Type B pancreatic cell (in vitro differentiated cells): Measurements from ENCODE around the gene GPR158. TPM values are rescaled to one million over a fixed set of nuclear protein-coding genes. Genes with fewer than 3 reads are reported as not detected.

Experiments
- DNase-seq: peaks from one replicate; pipeline ENCODE4 v3.0.0; 2021; ENCODE audit warnings: mixed read lengths; ENCODE audit not compliant: unreplicated experiment; ENCODE audit errors: extremely low spot score
- H3K27ac Mint-ChIP-seq: 2 replicates; pipeline ENCODE4 v1.8.0; 2021; ENCODE audit warnings: mild to moderate bottlenecking, mixed read lengths
- H3K27me3 Mint-ChIP-seq: 2 replicates; pipeline ENCODE4 v1.8.0; 2021; ENCODE audit warnings: mixed read lengths
- H3K36me3 Mint-ChIP-seq: 2 replicates; pipeline ENCODE4 v1.8.0; 2021; ENCODE audit warnings: mixed read lengths
- H3K4me1 Mint-ChIP-seq: one replicate; pipeline ENCODE4 v1.8.0; 2021; ENCODE audit warnings: mixed read lengths; ENCODE audit not compliant: unreplicated experiment
- H3K4me3 Mint-ChIP-seq: 2 replicates; pipeline ENCODE4 v1.8.0; 2021; ENCODE audit warnings: mild to moderate bottlenecking, mixed read lengths
- H3K9me3 Mint-ChIP-seq: 2 replicates; pipeline ENCODE4 v1.8.0; 2021; ENCODE audit warnings: mixed read lengths
- total RNA-seq: library from RNA; stranded (reverse); gene quantifications from 2 replicates; pipeline ENCODE4 v1.2.1, GENCODE V29; 2021; ENCODE audit warnings: low replicate concordance
- TF ChIP-seq, protein P1 (sequence below): fragments of 200-600 bp; sonication (generic); conservative IDR thresholded peaks from 2 replicates; pipeline ENCODE4 v1.5.0; 2021; ENCODE audit warnings: antibody characterized with exemption, mild to moderate bottlenecking

The GPR158 gene
- total RNA-seq, 1 donor from 2014 or later: 3.6 TPM

DNA sequence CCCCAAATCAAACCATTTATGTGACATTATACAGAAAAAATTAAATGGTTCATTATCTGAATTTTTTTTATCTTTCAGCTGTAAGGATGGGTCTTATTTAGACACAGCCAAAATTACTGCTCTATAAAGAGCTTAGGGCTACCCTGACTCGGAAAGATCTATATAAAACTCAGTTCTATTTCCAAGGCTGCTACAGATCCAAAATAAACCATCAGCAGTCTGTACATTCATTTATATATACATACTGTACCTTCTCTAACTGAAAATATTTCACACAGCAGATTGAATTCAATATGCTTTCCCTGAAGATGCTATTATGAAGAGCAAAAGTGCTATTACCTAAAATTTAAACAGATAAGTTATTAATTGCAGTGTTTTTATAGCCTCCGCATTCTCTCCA, 471.6 kb downstream of the GPR158 start:
- no peaks in the 10 kb centered on the region for H3K36me3 Mint-ChIP-seq
- H3K4me3 Mint-ChIP-seq: no peak overlapping the region
- H3K27ac Mint-ChIP-seq: no peak overlapping the region
- TF ChIP-seq, protein P1, sequence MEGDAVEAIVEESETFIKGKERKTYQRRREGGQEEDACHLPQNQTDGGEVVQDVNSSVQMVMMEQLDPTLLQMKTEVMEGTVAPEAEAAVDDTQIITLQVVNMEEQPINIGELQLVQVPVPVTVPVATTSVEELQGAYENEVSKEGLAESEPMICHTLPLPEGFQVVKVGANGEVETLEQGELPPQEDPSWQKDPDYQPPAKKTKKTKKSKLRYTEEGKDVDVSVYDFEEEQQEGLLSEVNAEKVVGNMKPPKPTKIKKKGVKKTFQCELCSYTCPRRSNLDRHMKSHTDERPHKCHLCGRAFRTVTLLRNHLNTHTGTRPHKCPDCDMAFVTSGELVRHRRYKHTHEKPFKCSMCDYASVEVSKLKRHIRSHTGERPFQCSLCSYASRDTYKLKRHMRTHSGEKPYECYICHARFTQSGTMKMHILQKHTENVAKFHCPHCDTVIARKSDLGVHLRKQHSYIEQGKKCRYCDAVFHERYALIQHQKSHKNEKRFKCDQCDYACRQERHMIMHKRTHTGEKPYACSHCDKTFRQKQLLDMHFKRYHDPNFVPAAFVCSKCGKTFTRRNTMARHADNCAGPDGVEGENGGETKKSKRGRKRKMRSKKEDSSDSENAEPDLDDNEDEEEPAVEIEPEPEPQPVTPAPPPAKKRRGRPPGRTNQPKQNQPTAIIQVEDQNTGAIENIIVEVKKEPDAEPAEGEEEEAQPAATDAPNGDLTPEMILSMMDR: no peak
- H3K9me3 Mint-ChIP-seq: no peaks in the 10 kb centered on the region
- H3K4me1 Mint-ChIP-seq: no peaks in the 10 kb centered on the region
- no peak for DNase-seq
- H3K27me3 Mint-ChIP-seq: peaks cover 7% of the 10 kb centered on the region

DNA sequence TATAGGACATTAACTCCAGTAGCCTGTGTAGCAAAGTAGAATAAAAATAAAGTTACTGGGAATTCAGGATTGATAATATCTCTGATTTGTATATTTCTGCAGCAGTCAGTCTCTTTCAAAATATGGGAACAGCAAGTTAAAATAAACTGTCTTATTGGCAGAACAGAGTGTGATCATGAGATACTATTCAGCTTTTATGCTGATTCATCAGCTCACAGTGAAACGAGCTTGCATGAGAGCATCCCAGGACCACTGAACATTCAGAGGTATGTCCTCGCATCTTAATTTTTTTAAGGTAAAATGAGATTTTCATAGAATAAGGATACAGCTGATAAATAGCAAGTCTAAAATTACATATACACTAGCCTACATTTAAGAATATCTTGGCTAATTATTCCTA, 476.7 kb downstream of the GPR158 start:
- H3K27me3 Mint-ChIP-seq: peaks cover 13% of the 10 kb centered on the region
- H3K27ac Mint-ChIP-seq: no peak overlapping the region
- H3K4me1 Mint-ChIP-seq: no peaks in the 10 kb centered on the region
- DNase-seq: no peak
- H3K36me3 Mint-ChIP-seq: no peaks in the 10 kb centered on the region
- H3K9me3 Mint-ChIP-seq: no peaks in the 10 kb centered on the region
- TF ChIP-seq, protein P1: no peak
- H3K4me3 Mint-ChIP-seq: no peak overlapping the region

Other genes starting within 250 kb of the GPR158 start
- gene PRTFDC1, start 222.4 kb upstream of the GPR158 start, total RNA-seq: 12.4 and 22.9 TPM in 2 replicates
- 1.6 and 7.2 TPM in 2 replicates for gene ENKUR, start 158.8 kb upstream of the GPR158 start, total RNA-seq
- gene THNSL1, start 158.4 kb upstream of the GPR158 start, total RNA-seq: 5.9 and 10.2 TPM in 2 replicates